Activated CD4-positive, alpha-beta T cell treated with anti-CD3 and anti-CD28 coated beads, Interleukin-2, amount 50 U/mL, for 16 hours (primary cell): Measurements from ENCODE around the gene DLG5.

ENCODE experiments used
- DNase-seq: peaks from one replicate; pipeline ENCODE4 v3.0.0-alpha.2; 2020

DLG5 gene

GRCh38 chr10:77943121-77943901 is 16.8 kb upstream of the DLG5 start:
- peak; percentile 14 for DNase-seq

DNA sequence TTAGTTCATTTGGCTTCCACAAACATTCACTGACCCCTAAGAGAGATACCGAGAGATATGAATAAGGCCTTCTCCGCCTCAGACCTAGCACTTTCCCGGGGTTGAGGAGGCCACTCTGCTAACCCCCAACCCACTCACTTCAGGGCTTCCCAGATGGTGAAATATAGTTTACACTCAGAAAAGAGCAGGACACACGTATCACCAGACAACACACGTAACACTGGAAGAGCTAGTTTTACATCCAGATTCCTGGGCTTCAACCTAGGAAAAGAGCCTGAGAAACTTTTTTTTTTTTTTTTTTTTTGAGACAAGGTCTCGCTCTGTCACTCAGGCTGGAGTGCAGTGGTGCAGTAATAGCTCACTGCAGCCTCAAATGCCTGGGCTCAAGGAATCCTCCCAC is 15.2 kb upstream of the DLG5 start:
- DNase-seq: no peak

DNA sequence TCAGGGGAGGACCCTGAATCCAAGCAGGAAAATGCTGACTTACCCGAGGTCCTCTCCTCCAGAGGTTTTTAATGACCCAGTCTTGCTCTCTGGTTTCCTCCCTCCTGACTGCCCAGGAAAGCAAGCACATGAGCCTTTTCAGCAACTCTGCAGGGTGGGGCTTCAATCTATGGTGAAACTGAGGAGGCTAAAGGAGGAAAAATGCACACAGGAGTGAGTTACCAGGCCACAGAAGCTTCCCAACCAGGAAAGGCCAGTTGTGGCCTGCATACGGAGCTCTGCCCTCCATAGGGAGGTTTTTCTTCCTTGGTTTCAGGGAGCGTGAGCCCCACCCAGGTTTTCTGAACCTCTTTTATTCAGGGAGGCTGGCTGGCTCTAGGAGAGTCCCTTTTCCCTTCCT is 14.1 kb upstream of the DLG5 start:
- DNase-seq: no peak

DNA sequence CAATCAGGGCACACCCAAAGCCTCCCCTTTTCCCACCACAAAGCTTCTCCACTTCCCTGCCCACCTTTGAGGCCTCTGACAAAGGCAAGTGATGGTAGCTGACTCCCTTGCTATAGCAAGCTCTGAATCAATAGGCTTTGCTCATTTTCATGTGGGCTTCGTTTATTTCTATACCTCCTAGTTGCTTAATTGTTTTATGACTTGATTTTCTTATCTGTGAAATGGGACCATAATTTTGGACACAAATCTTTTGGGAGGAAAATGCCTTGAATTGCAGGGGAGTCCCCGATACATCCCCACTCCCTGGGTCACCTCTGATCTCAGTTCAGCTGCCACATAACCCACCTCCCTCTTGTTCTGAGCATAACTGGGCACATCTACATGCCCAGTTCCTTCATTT is 13.7 kb upstream of the DLG5 start:
- DNase-seq: no peak

DNA sequence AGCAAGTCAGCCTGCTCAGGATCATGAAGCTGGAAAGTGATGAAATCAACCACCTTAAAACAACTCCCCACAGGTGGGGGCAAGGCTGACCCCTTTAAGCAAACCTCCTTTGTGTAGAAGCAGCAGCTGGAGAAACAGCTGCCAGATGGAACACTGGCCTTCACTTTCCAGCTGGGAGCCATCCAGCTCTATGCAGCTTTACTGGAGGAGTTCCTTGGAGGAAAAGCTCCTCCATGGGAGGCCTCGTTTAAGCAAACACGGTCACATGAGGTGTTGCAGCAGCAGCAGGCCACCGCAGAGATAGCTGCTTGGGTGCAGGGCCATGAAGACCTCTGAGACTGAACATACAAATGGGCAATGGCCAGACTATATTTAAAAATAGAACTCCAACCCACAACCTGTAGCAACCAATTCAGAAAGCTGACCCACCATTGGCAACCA is 13.0 kb upstream of the DLG5 start:
- no peak for DNase-seq

DNA sequence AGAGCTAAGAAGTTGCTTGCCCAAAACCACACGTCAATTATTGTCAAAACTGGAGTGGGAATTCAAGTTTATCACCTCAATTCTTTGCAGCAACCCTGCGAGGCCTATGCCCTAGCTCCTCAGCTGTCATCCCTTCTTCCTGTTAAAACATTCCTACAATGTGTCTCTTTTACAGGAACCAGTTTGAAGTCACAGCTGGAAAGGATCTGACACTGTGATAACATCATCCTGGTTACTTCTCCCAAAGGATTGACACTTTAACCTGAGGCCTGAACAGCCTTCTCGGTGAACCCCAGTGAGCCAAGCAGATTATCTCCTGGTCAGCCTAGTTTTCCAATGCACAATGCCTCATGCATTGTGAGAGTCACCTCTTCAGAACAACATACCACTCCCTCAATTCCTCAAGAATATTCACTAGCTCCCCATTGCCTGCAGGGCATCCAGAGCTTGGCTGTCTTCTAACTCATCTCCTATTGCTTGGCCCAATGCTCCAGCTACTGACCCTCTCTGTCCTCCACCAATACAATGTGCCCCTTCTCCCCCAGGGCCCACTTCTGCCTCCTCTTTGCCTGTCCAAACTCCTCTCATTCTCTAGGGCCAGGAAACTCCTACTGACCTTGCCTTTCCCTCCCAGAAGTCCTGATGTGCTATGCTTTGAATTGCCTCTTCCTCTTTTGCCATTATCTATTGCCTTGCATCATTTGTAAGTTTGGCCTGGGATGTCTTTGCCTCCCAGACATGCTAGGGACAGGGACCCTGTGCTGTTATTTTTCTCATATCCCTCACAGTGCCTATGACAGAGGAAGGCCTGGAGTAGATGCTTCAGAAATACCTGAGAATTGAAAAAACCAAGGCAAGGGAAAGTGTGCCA is 10.4 kb upstream of the DLG5 start:
- no peak for DNase-seq

DNA sequence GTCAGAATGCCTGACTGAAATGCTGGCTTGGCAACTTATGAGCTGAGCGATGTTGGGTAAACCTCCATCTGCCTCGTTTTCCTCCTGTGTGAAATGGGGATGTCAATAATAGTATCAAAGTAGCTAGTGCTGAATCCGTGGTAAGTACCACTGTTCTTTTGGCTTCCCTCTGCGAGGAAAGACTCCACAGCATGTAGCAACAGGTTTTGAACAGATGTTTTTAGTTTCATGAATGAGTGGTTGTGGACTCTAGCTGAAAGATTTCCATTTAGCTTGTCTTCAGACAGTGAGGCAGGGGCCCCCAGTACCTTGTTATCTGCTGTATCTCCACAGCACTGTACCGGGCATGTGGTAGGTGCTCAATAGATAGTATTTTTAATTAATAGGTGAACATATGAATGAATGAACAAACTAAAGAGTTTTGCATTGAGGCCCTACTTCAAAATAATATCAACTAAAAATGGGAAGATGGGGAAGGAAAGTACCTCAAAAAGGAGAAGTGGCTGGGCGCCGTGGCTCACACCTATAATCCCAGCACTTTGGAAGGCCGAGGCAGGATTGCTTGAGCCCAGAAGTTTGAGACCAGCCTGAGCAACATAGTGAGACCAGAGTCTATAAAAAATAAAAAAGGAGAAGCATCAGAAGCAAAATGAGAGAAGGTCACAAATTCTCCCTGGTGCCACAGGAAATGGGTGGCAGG is 5.6 kb upstream of the DLG5 start:
- no peak for DNase-seq

DNA sequence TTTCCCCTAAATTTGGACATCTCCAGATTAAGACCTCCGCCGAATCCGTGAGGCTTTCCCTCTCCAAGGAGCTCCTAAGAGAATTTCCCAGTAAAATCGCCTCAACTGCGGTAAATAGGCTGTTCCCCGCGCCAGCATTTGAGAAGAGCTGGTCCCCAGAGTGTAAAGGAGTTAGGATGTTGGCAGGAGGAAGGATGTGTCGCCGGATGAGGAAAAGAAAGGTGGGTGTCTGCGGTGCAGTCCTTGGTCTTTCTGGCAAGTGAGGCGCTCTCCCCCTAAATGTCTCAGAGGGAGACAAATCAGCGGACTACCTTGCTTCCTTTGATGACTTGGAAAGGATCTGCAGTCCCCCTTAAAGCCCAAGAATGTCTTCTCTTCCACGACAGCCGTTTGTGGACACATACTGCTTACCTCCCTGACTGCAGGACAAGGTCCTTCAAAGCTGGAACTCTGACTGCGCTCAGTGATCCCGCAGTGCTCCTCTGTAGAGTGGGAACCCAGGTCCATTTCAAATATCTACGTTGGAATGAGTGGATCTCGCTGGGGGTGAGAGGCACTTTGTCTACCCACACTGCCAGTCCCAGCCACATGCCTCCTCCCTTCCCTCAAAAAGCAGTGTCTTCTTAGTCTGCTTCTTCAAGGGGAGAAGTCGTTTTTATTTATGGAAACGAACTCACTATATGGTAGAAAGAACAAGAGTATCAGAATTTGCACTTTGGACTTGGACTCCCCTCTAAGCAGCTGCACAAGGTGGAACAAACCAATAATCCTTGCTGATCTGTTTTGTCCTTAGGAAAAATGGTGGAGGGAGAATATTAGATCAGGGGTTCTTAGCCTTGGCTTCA is 1.1 kb upstream of the DLG5 start:
- DNase-seq: no peak

GRCh38 chr10:77925795-77926565 is 575 bp downstream of the DLG5 start:
- DNase-seq: peak; percentile 18

GRCh38 chr10:77925410-77925794 is 1.2 kb downstream of the DLG5 start:
- DNase-seq: no peak

GRCh38 chr10:77922566-77923179 is 3.9 kb downstream of the DLG5 start:
- no peak for DNase-seq

- DNase-seq: no peak
Measured at GRCh38 chr10:77922055-77922454, 4.5 kb downstream of the DLG5 start.

DNA sequence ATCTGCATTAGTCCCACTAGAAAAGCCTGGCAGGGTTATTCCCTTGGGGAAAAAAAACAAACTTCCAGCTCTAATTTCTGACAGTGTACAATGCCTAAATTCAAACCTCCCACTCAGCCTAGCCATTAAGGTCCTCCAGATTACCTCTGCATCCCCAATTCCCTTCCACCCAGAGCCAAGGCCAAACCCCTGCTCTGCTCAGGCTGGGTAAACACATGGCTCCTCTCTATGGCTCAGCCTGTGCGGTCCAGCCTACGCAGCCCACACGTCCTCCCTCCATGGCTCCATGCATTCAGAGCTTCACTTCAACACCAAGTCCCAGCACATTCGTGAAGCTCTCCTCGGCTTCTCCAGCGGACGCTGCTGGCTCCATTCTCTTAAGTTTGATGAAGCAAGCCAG is 5.2 kb downstream of the DLG5 start:
- no peak for DNase-seq

DNA sequence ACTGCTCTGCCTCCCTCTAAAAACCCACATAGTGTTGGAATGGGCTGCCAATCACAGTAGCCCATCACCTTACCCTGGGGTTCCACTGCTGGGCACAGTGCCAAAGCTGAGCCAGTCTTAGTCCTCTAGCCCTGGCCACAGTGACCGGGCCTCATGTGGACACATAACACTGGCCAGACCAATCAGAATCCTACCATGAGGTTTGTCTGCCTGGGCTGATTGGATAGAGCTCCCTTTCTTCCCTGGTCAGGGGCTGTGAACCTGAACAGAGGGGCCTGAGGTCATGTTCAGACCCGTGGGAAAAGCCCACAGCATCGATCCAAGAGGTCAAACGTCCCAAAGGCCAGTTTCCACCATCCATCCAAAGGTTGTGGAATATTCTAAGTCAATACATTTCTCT is 6.1 kb downstream of the DLG5 start:
- DNase-seq: no peak

DNA sequence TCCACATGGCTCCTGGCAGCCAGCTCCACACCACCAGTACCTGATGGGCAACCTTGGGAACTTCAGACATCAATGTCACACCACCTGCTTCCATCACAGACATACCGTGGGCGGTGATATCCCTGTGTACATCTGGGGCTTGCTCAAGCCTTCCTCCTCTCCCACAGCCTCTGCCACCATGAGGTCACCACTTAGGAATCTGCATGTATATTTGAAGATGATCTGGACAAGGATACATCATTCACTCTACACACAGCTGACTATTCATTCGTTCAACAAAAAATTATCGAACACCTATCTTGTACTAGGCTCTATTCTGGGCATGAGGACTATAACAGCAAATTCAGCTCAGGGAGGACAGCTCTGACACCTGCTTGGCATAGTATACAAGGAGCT is 6.8 kb downstream of the DLG5 start:
- DNase-seq: no peak

DNA sequence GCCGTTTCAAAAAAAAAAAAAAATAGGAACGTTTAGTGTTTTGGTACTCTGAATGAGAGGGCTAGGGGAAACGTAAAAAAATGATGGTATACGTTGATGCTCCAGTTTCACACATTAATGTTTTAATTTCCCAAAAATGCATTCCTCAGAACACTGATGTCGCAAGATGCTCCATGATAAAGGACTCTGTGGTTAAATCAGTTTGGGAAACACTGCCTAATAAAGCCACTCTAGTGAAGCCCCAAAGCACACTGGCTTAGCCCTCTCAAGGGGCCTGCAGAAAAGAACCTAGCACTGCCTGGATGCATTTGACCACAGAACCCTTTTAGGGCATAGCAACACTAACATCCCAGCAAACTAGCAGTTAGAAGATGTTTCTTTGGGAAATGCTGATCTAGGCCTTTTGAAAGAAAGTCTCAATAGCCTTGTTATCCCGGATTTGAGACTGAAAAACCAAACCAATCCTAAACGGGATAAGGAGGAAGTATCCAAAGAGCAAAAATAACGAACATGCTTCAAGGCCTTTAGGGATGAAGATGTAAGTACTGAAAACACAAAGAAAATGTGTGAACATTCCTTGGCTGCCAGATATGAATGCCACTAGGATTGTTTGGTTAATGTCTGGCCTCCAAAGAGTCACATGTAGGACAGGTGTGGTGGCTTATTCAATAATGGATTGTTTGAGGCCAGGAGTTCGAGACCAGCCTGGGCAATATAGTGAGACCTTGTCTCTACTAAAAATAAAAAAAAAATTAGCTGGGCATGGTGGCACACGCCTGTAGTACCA is 11.0 kb downstream of the DLG5 start:
- no peak for DNase-seq

GRCh38 chr10:77913090-77913489 is 13.5 kb downstream of the DLG5 start:
- DNase-seq: no peak

DNA sequence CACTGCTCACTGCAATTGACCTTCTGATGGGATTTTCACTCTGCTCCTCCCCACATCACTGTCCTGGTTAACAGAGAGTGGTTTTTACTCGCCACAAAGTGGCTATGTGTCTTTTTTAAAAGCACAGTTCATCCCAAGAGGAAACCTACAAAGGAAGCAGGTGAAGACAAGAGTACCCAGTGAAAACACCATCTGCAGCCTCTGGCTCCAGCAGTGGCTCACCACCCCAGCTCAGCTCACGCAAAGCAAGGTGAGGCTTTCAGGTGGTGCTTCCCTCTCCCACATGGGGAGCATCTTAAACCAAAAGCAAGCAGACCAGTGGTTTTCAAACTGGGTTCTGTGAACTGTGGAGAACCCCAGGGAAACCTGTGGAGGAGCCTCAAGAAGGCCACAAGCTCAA is 14.0 kb downstream of the DLG5 start:
- DNase-seq: no peak

GRCh38 chr10:77911535-77912123 is 14.9 kb downstream of the DLG5 start:
- no peak for DNase-seq

- no peak for DNase-seq
Measured at GRCh38 chr10:77910524-77911145, 15.9 kb downstream of the DLG5 start.
